GM12878 (cell line): ENCODE results near the gene SMARCD3. TPM values are rescaled to one million over a fixed set of nuclear protein-coding genes. Genes with fewer than 3 reads are reported as not detected.

Source experiments
- ATAC-seq: fragments of 200-7000 bp; cut with Tn5 transposase; 3 replicates; pipeline ENCODE4 v1.9.1; 2020; ENCODE audit warnings: mild to moderate bottlenecking, moderate library complexity
- BruUV-seq: library from RNA; stranded (reverse); fragments of 400-500 nt; replicated peaks from 2 replicates; lab custom pipeline; 2021; lab: Mats Ljungman, UMichigan
- CTCF ChIA-PET: fragments of 300-600 bp; sonication (Branson Sonifier 250); formaldehyde crosslinking; extraction: SDS; loops from one replicate; lab custom pipeline; 2021; ENCODE audit warnings: inconsistent platforms; lab: Yijun Ruan, JAX
- POLR2A ChIA-PET: fragments of 350-600 bp; formaldehyde crosslinking; extraction: SDS; loops from one replicate; lab custom pipeline; 2021; ENCODE audit warnings: inconsistent platforms; lab: Charles Lee
- RAD21 ChIA-PET: fragments of 300-600 bp; sonication (Branson Sonifier 250); formaldehyde crosslinking; loops from one replicate; lab custom pipeline; 2023; ENCODE audit warnings: antibody characterized with exemption; ENCODE audit not compliant: unreplicated experiment; lab: Charles Lee
- SMC1A ChIA-PET: fragments of 300-600 bp; sonication (Branson Sonifier 250); formaldehyde crosslinking; loops from one replicate; lab custom pipeline; 2023; ENCODE audit not compliant: unreplicated experiment, uncharacterized antibody; lab: Charles Lee
- DNase-seq: peaks from one replicate; pipeline ENCODE4 v3.0.0-alpha.2; 2011; ENCODE audit warnings: low read depth, low spot score
- FAIRE-seq: peaks from 3 replicates; lab custom pipeline; 2011; peaks lifted over from hg19 to GRCh38; lab: Jason Lieb, UNC
- H2AFZ ChIP-seq: 2 replicates; pipeline ENCODE4 v1.6.0; 2011; ENCODE audit warnings: low read depth, low read length, control low read depth; ENCODE audit not compliant: control insufficient read depth
- H3K27ac ChIP-seq: 2 replicates; pipeline ENCODE4 v1.5.1; 2011; ENCODE audit warnings: control low read depth; ENCODE audit not compliant: control insufficient read depth, insufficient read depth
- H3K27me3 ChIP-seq, 2 experiments: replicated peaks in 1 of 2; 2 replicates each; pipeline versions ENCODE4 v1.6.0 to v1.6.1; 2011; ENCODE audit warnings: low read length in 1 of 2; ENCODE audit not compliant: control insufficient read depth in 2 of 2, insufficient read depth in 2 of 2
- H3K36me3 ChIP-seq, 2 experiments: 2 replicates each; pipeline ENCODE4 v1.5.1; 2011; ENCODE audit warnings: low read length in 1 of 2; ENCODE audit not compliant: control insufficient read depth in 2 of 2, insufficient read depth in 2 of 2
- H3K4me1 ChIP-seq: 2 replicates; pipeline ENCODE4 v1.6.1; 2011; ENCODE audit warnings: mild to moderate bottlenecking, low read length, moderate library complexity, mixed read lengths; ENCODE audit not compliant: control insufficient read depth, insufficient read depth
- H3K4me2 ChIP-seq: 2 replicates; pipeline ENCODE4 v1.6.0; 2011; ENCODE audit warnings: control low read depth; ENCODE audit not compliant: control insufficient read depth, insufficient read depth
- H3K4me3 ChIP-seq: fragments of 200-600 bp; sonication (generic); 2 replicates; pipeline ENCODE4 v1.5.1; 2016
- H3K79me2 ChIP-seq: 2 replicates; pipeline ENCODE4 v1.6.0; 2011; ENCODE audit warnings: low read length; ENCODE audit not compliant: control insufficient read depth, insufficient read depth
- H3K9ac ChIP-seq: 2 replicates; pipeline ENCODE4 v1.8.0; 2011; ENCODE audit warnings: low read length, control low read depth, mixed read lengths; ENCODE audit not compliant: control insufficient read depth, insufficient read depth
- H3K9me3 ChIP-seq: replicated peaks from 3 replicates; pipeline ENCODE4 v1.5.1; 2011; ENCODE audit warnings: mild to moderate bottlenecking, low read length; ENCODE audit not compliant: control insufficient read depth, insufficient read depth
- H4K20me1 ChIP-seq: 2 replicates; pipeline ENCODE4 v1.6.0; 2011; ENCODE audit not compliant: control insufficient read depth, insufficient read depth
- BCL11A ChIP-seq: IDR thresholded peaks from 2 replicates; pipeline ENCODE4 v1.6.1; 2011; ENCODE audit warnings: low read depth, low read length
- CHD1 ChIP-seq: IDR thresholded peaks from 2 replicates; pipeline ENCODE4 v1.6.1; 2012; ENCODE audit warnings: low read depth, low read length, improper control_type of control experiment
- GABPA ChIP-seq: IDR thresholded peaks from 2 replicates; pipeline ENCODE4 v1.6.1; 2014; ENCODE audit warnings: antibody characterized with exemption, low read depth, mild to moderate bottlenecking, inconsistent platforms
- RAD21 ChIP-seq: IDR thresholded peaks from 2 replicates; pipeline ENCODE4 v1.6.1; 2011; ENCODE audit warnings: mild to moderate bottlenecking, low read depth, low read length, moderate library complexity; ENCODE audit not compliant: insufficient read depth
- STAT3 ChIP-seq: IDR thresholded peaks from 2 replicates; pipeline ENCODE4 v1.6.1; 2011; ENCODE audit warnings: low read depth, low read length, improper control_type of control experiment
- TCF3 ChIP-seq: IDR thresholded peaks from 2 replicates; pipeline ENCODE4 v1.6.1; 2012; ENCODE audit warnings: low read depth, mild to moderate bottlenecking, low read length, borderline replicate concordance; ENCODE audit not compliant: insufficient read depth
- WGBS: methylation state at CpG from one replicate; pipeline ENCODE4 v1.1.6; 2016; ENCODE audit warnings: low lambda C conversion rate; ENCODE audit not compliant: insufficient replicate concordance, insufficient coverage; ENCODE audit errors: missing lambda C conversion rate; 5-methylcytosine and 5-hydroxymethylcytosine counted together
- in situ Hi-C: fragments of 300-500 bp; cut with MboI; formaldehyde crosslinking; loops from 9 replicates; pipeline ENCODE4 v1.14.3; 2018; ENCODE audit warnings: mixed read lengths
- intact Hi-C: fragments of 100-400 bp; cut with micrococcal nuclease; formaldehyde crosslinking; loops from one replicate; pipeline ENCODE4 v1.14.2; 2022; ENCODE audit not compliant: unreplicated experiment
- polyA plus RNA-seq, 11 experiments: library from polyadenylated mRNA; depleted of rRNA in 4 of 11; unstranded in 6 of 11; stranded (reverse) in 5 of 11; fragments of >200 nt; fragmentation: Nextera tagmentation in 4 of 11; fragmentation: Illumina TruSeq in 1 of 11; extraction: Ambion mirVana in 4 of 11; extraction: Trizol in 1 of 11; gene quantifications; 1 replicate in 1 of 11; 2 replicates in 10 of 11; pipeline versions ENCODE4 v1.2.1 to v1.2.3, GENCODE V29; 2011 to 2016; ENCODE audit warnings: inconsistent platforms in 2 of 11, missing spikeins in 2 of 11, low read depth in 1 of 11
- total RNA-seq, 4 experiments: library from RNA; depleted of rRNA in 3 of 4; stranded (reverse); fragments of >200 nt in 3 of 4; fragmentation: Illumina TruSeq in 1 of 4; extraction: Trizol in 1 of 4; gene quantifications; 2 replicates each; pipeline versions ENCODE4 v1.2.1 to v1.2.3, GENCODE V29; 2013 to 2021
- TF ChIP-seq, protein P1 (sequence below): fragments of 450-650 bp; IDR thresholded peaks from 2 replicates; pipeline ENCODE4 v1.6.1; 2018; ENCODE audit warnings: borderline replicate concordance, mild to moderate bottlenecking; ENCODE audit not compliant: partially characterized antibody
- TF ChIP-seq, protein P2 (sequence below), 3 experiments: IDR thresholded peaks in 2 of 3; conservative IDR thresholded peaks in 1 of 3; 2 replicates each; pipeline ENCODE4 v1.5.1; 2011; ENCODE audit warnings: low read depth in 3 of 3, low read length in 3 of 3, mild to moderate bottlenecking in 3 of 3, control low read depth in 2 of 3, moderate library complexity in 2 of 3, inconsistent platforms in 1 of 3, mixed read lengths in 1 of 3; ENCODE audit not compliant: control insufficient read depth in 2 of 3, insufficient read depth in 1 of 3; ENCODE audit errors: extremely low read depth in 1 of 3
- TF ChIP-seq, protein P3 (sequence below): fragments of 450-650 bp; formaldehyde crosslinking; IDR thresholded peaks from 2 replicates; pipeline ENCODE4 v1.5.0; 2022; ENCODE audit warnings: mild to moderate bottlenecking, missing genetic modification characterization
- TF ChIP-seq, protein P4 (sequence below): IDR thresholded peaks from 2 replicates; pipeline ENCODE4 v1.6.1; 2012; ENCODE audit warnings: low read depth, low read length, improper control_type of control experiment
- TF ChIP-seq, protein P5 (sequence below): IDR thresholded peaks from 2 replicates; pipeline ENCODE4 v1.6.1; 2012; ENCODE audit warnings: low read depth, low read length, improper control_type of control experiment

Gene SMARCD3
- total and polyA plus RNA-seq, 10 of the 15 experiments (the other 5 are each of a cell fraction or from before 2014, with no cell fraction given) = 0.11 to 1.4 (median 0.16) TPM

DNA sequence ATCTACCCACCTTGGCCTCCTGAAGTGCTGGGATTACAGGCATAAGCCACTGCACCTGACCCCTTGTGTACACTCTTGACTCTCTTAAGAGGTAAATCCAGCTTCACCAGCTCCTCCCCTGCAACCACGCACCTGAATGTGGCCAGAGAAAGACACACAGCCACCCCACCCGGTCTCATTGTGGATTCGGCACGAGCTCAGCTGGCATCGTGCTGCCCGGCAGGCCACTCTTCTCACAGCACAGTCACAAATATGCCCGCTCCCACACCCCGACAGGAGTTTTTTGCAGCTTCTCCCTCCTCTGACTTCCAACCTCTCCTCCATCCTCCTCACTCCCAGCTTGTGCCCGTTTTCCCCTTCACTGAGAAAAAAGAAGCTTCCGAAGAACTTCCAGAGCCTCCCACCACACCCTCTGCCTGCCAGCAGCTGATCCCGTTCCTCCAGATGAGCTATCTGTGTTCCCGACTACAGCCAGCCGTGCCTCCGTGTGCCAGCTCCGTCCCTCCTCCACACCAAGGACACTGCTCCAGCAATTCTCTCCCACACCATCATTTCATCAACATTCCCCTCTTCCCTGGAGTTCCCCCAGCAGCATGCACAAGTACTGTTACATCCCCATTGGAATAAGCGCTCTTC, 8.0 kb upstream of the SMARCD3 start:
- FAIRE-seq (no peak), DNase-seq (no peak), ATAC-seq (no peak)
- no peak overlapping the region for H2AFZ ChIP-seq
- ChIA-PET SMC1A (no interaction called here), POLR2A (no interaction called here), RAD21 (no interaction called here), CTCF (interaction anchor here (1.1 to 1.2 kb wide), 2 partner anchors 45 to 59 kb away, joined by 3 read pairs; no protein-coding TSS in a partner anchor)
- H3K9me3 ChIP-seq = no peaks in the 10 kb centered on the region
- H3K4me3 ChIP-seq = no peak overlapping the region
- TF ChIP-seq, protein P1, sequence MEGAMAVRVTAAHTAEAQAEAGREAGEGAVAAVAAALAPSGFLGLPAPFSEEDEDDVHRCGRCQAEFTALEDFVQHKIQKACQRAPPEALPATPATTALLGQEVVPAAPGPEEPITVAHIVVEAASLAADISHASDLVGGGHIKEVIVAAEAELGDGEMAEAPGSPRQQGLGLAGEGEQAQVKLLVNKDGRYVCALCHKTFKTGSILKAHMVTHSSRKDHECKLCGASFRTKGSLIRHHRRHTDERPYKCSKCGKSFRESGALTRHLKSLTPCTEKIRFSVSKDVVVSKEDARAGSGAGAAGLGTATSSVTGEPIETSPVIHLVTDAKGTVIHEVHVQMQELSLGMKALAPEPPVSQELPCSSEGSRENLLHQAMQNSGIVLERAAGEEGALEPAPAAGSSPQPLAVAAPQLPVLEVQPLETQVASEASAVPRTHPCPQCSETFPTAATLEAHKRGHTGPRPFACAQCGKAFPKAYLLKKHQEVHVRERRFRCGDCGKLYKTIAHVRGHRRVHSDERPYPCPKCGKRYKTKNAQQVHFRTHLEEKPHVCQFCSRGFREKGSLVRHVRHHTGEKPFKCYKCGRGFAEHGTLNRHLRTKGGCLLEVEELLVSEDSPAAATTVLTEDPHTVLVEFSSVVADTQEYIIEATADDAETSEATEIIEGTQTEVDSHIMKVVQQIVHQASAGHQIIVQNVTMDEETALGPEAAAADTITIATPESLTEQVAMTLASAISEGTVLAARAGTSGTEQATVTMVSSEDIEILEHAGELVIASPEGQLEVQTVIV = no peak
- no peak for TF ChIP-seq TCF3
- TF ChIP-seq GABPA = no peak
- no peak for TF ChIP-seq STAT3
- no peak for TF ChIP-seq CHD1
- no peak for TF ChIP-seq RAD21
- TF ChIP-seq, protein P2, sequence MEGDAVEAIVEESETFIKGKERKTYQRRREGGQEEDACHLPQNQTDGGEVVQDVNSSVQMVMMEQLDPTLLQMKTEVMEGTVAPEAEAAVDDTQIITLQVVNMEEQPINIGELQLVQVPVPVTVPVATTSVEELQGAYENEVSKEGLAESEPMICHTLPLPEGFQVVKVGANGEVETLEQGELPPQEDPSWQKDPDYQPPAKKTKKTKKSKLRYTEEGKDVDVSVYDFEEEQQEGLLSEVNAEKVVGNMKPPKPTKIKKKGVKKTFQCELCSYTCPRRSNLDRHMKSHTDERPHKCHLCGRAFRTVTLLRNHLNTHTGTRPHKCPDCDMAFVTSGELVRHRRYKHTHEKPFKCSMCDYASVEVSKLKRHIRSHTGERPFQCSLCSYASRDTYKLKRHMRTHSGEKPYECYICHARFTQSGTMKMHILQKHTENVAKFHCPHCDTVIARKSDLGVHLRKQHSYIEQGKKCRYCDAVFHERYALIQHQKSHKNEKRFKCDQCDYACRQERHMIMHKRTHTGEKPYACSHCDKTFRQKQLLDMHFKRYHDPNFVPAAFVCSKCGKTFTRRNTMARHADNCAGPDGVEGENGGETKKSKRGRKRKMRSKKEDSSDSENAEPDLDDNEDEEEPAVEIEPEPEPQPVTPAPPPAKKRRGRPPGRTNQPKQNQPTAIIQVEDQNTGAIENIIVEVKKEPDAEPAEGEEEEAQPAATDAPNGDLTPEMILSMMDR (IDR thresholded peaks at IDR 0.05 in 2 of 3, conservative IDR thresholded peaks at IDR 0.05 in 1 of 3; ENCODE audit: control insufficient read depth in 2 of 3, extremely low read depth in 1 of 3, insufficient read depth in 1 of 3, low read depth in 3 of 3, low read length in 3 of 3) = no peak
- TF ChIP-seq, protein P3, sequence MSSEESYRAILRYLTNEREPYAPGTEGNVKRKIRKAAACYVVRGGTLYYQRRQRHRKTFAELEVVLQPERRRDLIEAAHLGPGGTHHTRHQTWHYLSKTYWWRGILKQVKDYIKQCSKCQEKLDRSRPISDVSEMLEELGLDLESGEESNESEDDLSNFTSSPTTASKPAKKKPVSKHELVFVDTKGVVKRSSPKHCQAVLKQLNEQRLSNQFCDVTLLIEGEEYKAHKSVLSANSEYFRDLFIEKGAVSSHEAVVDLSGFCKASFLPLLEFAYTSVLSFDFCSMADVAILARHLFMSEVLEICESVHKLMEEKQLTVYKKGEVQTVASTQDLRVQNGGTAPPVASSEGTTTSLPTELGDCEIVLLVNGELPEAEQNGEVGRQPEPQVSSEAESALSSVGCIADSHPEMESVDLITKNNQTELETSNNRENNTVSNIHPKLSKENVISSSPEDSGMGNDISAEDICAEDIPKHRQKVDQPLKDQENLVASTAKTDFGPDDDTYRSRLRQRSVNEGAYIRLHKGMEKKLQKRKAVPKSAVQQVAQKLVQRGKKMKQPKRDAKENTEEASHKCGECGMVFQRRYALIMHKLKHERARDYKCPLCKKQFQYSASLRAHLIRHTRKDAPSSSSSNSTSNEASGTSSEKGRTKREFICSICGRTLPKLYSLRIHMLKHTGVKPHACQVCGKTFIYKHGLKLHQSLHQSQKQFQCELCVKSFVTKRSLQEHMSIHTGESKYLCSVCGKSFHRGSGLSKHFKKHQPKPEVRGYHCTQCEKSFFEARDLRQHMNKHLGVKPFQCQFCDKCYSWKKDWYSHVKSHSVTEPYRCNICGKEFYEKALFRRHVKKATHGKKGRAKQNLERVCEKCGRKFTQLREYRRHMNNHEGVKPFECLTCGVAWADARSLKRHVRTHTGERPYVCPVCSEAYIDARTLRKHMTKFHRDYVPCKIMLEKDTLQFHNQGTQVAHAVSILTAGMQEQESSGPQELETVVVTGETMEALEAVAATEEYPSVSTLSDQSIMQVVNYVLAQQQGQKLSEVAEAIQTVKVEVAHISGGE (CRISPR knock-in tag) = no peak
- TF ChIP-seq, protein P4, sequence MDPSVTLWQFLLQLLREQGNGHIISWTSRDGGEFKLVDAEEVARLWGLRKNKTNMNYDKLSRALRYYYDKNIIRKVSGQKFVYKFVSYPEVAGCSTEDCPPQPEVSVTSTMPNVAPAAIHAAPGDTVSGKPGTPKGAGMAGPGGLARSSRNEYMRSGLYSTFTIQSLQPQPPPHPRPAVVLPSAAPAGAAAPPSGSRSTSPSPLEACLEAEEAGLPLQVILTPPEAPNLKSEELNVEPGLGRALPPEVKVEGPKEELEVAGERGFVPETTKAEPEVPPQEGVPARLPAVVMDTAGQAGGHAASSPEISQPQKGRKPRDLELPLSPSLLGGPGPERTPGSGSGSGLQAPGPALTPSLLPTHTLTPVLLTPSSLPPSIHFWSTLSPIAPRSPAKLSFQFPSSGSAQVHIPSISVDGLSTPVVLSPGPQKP = no peak
- TF ChIP-seq, protein P5, sequence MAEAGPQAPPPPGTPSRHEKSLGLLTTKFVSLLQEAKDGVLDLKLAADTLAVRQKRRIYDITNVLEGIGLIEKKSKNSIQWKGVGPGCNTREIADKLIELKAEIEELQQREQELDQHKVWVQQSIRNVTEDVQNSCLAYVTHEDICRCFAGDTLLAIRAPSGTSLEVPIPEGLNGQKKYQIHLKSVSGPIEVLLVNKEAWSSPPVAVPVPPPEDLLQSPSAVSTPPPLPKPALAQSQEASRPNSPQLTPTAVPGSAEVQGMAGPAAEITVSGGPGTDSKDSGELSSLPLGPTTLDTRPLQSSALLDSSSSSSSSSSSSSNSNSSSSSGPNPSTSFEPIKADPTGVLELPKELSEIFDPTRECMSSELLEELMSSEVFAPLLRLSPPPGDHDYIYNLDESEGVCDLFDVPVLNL = no peak
- TF ChIP-seq BCL11A = no peak
- no peaks in the 10 kb centered on the region for H3K36me3 ChIP-seq
- H3K27ac ChIP-seq = no peak overlapping the region
- BruUV-seq = no TSS peak
- H3K27me3 ChIP-seq = peaks cover 13% of the 10 kb centered on the region in 2 experiments; a peak in 3 of 4 replicates
- in situ Hi-C loops (no loop called here), intact Hi-C loops (no loop called here)
- no peaks in the 10 kb centered on the region for H3K79me2 ChIP-seq
- WGBS = 53% methylated on average over 15 of the region's 16 CpGs
- H3K4me2 ChIP-seq = no peak overlapping the region
- no peaks in the 10 kb centered on the region for H4K20me1 ChIP-seq
- H3K4me1 ChIP-seq = no peaks in the 10 kb centered on the region
- H3K9ac ChIP-seq = no peak overlapping the region
